ENCODE measurements around the gene STRN. TPM values are rescaled to one million over a fixed set of nuclear protein-coding genes. Genes with fewer than 3 reads are reported as not detected.

Gene STRN
- total and polyA plus RNA-seq, 2 of the 13 experiments (the other 11 are each of a cell fraction or from before 2014, with no cell fraction given): 10.4 to 19.3 TPM

DNA sequence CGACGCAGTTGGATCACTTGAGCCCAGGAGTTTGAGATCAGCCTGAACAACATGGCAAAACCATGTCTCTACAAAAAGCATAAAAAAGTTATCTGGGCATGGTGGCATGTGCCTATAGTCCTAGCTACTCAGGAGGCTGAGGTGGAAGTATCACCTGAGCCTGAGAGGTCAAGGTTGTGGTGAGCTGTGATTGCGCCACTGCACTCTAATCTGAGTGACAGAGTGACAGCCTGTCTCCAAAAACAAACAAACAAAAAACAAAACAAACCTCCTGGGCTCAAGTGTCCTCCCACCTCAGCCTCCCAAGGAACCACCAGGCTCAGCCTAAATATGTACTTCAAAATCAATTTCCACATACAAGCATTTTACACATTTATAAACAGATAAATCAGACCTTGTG lies 83.8 kb downstream of the STRN start (continued):
- TF ChIP-seq, protein P1, sequence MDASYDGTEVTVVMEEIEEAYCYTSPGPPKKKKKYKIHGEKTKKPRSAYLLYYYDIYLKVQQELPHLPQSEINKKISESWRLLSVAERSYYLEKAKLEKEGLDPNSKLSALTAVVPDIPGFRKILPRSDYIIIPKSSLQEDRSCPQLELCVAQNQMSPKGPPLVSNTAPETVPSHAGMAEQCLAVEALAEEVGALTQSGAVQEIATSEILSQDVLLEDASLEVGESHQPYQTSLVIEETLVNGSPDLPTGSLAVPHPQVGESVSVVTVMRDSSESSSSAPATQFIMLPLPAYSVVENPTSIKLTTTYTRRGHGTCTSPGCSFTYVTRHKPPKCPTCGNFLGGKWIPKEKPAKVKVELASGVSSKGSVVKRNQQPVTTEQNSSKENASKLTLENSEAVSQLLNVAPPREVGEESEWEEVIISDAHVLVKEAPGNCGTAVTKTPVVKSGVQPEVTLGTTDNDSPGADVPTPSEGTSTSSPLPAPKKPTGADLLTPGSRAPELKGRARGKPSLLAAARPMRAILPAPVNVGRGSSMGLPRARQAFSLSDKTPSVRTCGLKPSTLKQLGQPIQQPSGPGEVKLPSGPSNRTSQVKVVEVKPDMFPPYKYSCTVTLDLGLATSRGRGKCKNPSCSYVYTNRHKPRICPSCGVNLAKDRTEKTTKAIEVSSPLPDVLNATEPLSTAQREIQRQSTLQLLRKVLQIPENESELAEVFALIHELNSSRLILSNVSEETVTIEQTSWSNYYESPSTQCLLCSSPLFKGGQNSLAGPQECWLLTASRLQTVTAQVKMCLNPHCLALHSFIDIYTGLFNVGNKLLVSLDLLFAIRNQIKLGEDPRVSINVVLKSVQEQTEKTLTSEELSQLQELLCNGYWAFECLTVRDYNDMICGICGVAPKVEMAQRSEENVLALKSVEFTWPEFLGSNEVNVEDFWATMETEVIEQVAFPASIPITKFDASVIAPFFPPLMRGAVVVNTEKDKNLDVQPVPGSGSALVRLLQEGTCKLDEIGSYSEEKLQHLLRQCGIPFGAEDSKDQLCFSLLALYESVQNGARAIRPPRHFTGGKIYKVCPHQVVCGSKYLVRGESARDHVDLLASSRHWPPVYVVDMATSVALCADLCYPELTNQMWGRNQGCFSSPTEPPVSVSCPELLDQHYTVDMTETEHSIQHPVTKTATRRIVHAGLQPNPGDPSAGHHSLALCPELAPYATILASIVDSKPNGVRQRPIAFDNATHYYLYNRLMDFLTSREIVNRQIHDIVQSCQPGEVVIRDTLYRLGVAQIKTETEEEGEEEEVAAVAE (CRISPR knock-in tag; IDR thresholded peaks at IDR 0.05; ENCODE audit: borderline replicate concordance): no peak
- TF ChIP-seq PHF21A (CRISPR knock-in tag; IDR thresholded peaks at IDR 0.05) (no peak), RELA (CRISPR knock-in tag; IDR thresholded peaks at IDR 0.05) (no peak), ZNF660 (CRISPR knock-in tag; IDR thresholded peaks at IDR 0.05; ENCODE audit: borderline replicate concordance, low read depth) (no peak), ZNF24 (IDR thresholded peaks at IDR 0.05) (no peak), ZSCAN25 (CRISPR knock-in tag; IDR thresholded peaks at IDR 0.05) (no peak), CEBPG (CRISPR knock-in tag; IDR thresholded peaks at IDR 0.05) (peak; percentile 76), ARID2 (CRISPR knock-in tag; IDR thresholded peaks at IDR 0.05; ENCODE audit: borderline replicate concordance) (no peak), ZNF101 (CRISPR knock-in tag; IDR thresholded peaks at IDR 0.05; ENCODE audit: borderline replicate concordance, low read depth) (no peak), HOXA3 (CRISPR knock-in tag; IDR thresholded peaks at IDR 0.05) (peak; percentile 40; the same call in 1 of the 2 replicates), ISX (CRISPR knock-in tag; conservative IDR thresholded peaks at IDR 0.05) (no peak), ZBTB42 (CRISPR knock-in tag; IDR thresholded peaks at IDR 0.05) (no peak), ZNF367 (CRISPR knock-in tag; IDR thresholded peaks at IDR 0.05; ENCODE audit: borderline replicate concordance) (no peak), EZH2 (conservative IDR thresholded peaks at IDR 0.05; ENCODE audit: low read depth, low read length) (no peak), SOX6 (IDR thresholded peaks at IDR 0.05) (no peak), SOX6 (CRISPR knock-in tag; IDR thresholded peaks at IDR 0.05) (0 out of 2 replicates have a peak, but pooled peaks have one; percentile 43), NKX3-1 (CRISPR knock-in tag; IDR thresholded peaks at IDR 0.05) (no peak), FOXJ3 (CRISPR knock-in tag; IDR thresholded peaks at IDR 0.05; ENCODE audit: borderline replicate concordance) (peak; percentile 54; the same call in 1 of the 2 replicates), POGZ (CRISPR knock-in tag; IDR thresholded peaks at IDR 0.05) (peak; percentile 42; the same call in 1 of the 2 replicates), MEIS1 (CRISPR knock-in tag; IDR thresholded peaks at IDR 0.05; ENCODE audit: borderline replicate concordance) (peak; percentile 79; the same call in 1 of the 2 replicates), ARNT (IDR thresholded peaks at IDR 0.05) (no peak), NFIC (IDR thresholded peaks at IDR 0.05; ENCODE audit: low read length) (no peak), NFE2L1 (CRISPR knock-in tag; IDR thresholded peaks at IDR 0.05; ENCODE audit: borderline replicate concordance) (no peak)
- TF ChIP-seq, protein P2, sequence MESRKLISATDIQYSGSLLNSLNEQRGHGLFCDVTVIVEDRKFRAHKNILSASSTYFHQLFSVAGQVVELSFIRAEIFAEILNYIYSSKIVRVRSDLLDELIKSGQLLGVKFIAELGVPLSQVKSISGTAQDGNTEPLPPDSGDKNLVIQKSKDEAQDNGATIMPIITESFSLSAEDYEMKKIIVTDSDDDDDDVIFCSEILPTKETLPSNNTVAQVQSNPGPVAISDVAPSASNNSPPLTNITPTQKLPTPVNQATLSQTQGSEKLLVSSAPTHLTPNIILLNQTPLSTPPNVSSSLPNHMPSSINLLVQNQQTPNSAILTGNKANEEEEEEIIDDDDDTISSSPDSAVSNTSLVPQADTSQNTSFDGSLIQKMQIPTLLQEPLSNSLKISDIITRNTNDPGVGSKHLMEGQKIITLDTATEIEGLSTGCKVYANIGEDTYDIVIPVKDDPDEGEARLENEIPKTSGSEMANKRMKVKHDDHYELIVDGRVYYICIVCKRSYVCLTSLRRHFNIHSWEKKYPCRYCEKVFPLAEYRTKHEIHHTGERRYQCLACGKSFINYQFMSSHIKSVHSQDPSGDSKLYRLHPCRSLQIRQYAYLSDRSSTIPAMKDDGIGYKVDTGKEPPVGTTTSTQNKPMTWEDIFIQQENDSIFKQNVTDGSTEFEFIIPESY (CRISPR knock-in tag; IDR thresholded peaks at IDR 0.05): 0 out of 2 replicates have a peak, but pooled peaks have one; percentile 4
- TF ChIP-seq, protein P3, sequence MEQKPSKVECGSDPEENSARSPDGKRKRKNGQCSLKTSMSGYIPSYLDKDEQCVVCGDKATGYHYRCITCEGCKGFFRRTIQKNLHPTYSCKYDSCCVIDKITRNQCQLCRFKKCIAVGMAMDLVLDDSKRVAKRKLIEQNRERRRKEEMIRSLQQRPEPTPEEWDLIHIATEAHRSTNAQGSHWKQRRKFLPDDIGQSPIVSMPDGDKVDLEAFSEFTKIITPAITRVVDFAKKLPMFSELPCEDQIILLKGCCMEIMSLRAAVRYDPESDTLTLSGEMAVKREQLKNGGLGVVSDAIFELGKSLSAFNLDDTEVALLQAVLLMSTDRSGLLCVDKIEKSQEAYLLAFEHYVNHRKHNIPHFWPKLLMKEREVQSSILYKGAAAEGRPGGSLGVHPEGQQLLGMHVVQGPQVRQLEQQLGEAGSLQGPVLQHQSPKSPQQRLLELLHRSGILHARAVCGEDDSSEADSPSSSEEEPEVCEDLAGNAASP (CRISPR knock-in tag; IDR thresholded peaks at IDR 0.05; ENCODE audit: borderline replicate concordance): peak; percentile 71; the same call in 1 of the 2 replicates
